Left cardiac atrium (tissue), 4 donors: Measurements from ENCODE around the gene ZEB1. TPM values are rescaled to one million over a fixed set of nuclear protein-coding genes. Genes with fewer than 3 reads are reported as not detected.
"Not testable (repeated sequence)": the region's sequence is repeated elsewhere in the genome, so short reads cannot be mapped to it uniquely, and the experiment has no call there.

Experiments
- ATAC-seq, 2 donors: fragments of 200-7000 bp; cut with Tn5 transposase; one replicate each; pipeline ENCODE4 v1.9.1; 2020; ENCODE audit warnings: mild to moderate bottlenecking in 2 of 2, moderate library complexity in 2 of 2
- DNase-seq: peaks from one replicate; pipeline ENCODE4 v3.0.0-alpha.2; 2020
- intact Hi-C, 2 donors: fragments of 100-400 bp; cut with DNase I; formaldehyde crosslinking; loops; one replicate each; pipeline versions ENCODE4 v1.14.1 to v1.15.1; 2022 to 2023
- total RNA-seq, 2 donors: library from RNA; stranded (reverse); fragmentation: NEBNext Ultra II Directional; extraction: Animal tissue kit (Norgen Biotek cat#: 25700); gene quantifications; one replicate each; pipeline ENCODE4 v1.2.1, GENCODE V29; 2021
- donor health status: DM: no; HTN: yes; CAD: no.
- donor health status: DM: no; HTN: yes; CAD: no; lungs with severe emphysema.
- donor health status: DM: yes; HTN: yes; CAD: no.
- donor health status: Dilated cardiomyopathy.

ZEB1 gene
- total RNA-seq, 2 donors from 2014 or later, result 63.7 to 74.7 TPM

GRCh38 chr10:31359979-31360378, 41.0 kb downstream of the ZEB1 start:
- intact Hi-C loops, result no loop called here
- DNase-seq (no peak), ATAC-seq (no peak)

DNA sequence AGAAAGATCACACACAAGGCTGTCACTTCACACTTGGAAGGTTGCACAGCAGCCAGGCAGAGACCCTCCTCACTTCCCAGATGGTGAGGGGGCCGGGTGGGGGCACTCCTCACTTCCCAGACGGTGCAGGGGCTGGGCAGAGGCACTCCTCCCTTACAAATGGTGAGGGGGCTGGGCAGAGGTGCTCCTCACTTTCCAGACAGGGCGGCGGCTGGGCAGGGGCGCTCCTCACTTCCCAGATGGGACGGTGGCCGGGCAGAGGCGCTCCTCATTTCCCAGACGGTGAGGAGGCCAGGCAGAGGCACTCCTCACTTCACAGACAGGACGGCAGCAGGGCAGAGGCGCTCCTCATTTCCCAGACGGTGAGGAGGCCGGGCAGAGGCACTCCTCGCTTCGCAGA, 42.5 kb downstream of the ZEB1 start:
- DNase-seq, ATAC-seq, intact Hi-C loops: not testable (repeated sequence)

GRCh38 chr10:31362023-31362641, 43.1 kb downstream of the ZEB1 start:
- intact Hi-C loops, result no loop called here
- DNase-seq (no peak), ATAC-seq (no peak)

GRCh38 chr10:31363696-31364095, 44.7 kb downstream of the ZEB1 start:
- DNase-seq, intact Hi-C loops, ATAC-seq: not testable (repeated sequence)

GRCh38 chr10:31364238-31364637, 45.2 kb downstream of the ZEB1 start:
- ATAC-seq, intact Hi-C loops, DNase-seq: not testable (repeated sequence)

- intact Hi-C loops, result no loop called here
- DNase-seq, result no peak
- no peak for ATAC-seq
These were observed 47.7 kb downstream of the ZEB1 start for GRCh38 chr10:31366703-31367102.

GRCh38 chr10:31368724-31369123, 49.7 kb downstream of the ZEB1 start:
- intact Hi-C loops, result no loop called here
- DNase-seq (no peak), ATAC-seq (no peak)

GRCh38 chr10:31372439-31372838, 53.4 kb downstream of the ZEB1 start:
- ATAC-seq (no peak), DNase-seq (no peak)
- intact Hi-C loops, result no loop called here

DNA sequence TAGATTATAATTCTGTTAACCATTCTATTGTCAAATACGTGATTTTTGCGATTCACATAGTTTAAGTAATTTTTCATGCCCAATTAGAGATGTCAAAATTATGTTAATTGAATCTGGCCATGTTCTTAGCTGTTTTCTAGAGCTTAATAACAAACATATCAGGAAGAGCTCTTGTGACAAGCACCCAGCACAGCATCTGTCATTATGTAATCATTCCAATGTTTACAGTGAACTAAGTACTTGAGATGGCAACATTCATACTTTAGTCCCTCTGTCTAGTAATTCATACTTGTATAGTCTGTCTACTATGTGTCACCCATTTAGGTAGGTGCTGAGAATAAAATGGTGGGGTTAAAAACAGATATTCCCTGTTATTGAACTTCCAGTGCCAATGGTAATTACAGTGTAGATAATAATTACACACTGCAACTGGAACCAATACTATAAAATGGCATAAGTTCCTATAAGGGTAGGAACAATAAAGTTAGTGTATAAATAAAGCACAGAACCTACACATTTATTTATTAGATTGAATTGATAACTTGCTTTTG, 55.2 kb downstream of the ZEB1 start:
- DNase-seq (no peak), ATAC-seq (no peak)
- intact Hi-C loops, result no loop called here

GRCh38 chr10:31381171-31381570, 62.2 kb downstream of the ZEB1 start:
- intact Hi-C loops, result no loop called here
- ATAC-seq (no peak), DNase-seq (no peak)

GRCh38 chr10:31381766-31382316, 62.8 kb downstream of the ZEB1 start:
- DNase-seq, result no peak
- ATAC-seq, result no peak
- intact Hi-C loops, result no loop called here

DNA sequence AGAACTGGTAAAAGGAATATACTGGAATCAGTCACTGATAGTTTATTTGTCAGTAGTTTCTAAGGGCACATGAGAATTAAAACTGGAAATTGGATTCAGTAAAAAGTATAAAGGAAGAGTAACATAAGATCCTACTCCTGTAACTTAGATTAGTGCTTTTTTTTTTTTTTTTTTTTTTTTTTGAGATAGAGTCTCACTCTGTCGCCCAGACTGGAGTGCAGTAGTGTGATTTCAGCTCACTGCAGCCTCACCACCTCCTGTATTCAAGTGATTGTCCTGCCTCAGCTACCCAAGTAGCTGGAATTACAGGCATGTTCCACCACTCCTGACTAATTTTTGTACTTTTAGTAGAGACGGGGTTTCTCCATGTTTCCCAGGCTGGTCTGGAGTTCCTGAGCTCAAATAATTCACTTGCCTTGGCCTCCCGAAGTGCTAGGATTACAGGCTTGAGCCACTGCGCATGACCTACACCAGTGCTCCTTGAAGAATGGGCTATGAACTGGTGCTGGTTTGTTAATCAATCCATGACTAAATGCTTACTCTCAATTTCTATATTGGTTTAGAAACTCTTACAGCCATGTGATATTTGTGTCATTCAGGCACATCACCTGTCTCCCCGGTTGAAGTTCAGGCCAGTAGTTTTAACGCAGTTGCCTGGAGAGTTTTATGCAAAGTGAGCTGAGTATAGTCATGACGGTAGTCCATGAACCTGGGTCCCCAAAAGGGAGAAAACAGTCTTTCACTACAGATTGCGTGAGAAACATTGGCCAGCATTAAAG, 65.0 kb downstream of the ZEB1 start:
- DNase-seq, result no peak
- no peak for ATAC-seq
- intact Hi-C loops, result no loop called here

DNA sequence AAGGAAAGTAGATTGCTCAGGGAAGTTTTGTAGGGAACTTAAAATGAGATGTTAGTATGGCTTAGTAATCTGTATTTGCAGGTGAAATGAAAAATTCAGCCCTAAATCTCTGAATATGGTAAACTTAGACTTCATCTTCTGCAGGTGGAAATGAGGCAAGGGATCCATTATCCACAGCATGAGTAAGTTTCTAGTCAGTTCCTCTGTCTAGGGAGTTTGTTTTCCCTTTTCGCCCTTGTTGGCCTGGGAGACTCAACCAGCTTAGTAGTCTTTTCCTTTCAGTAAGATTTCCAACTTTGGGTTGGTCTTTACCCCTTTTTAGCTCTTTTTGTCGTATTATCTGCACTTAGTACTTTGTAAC, 65.6 kb downstream of the ZEB1 start:
- DNase-seq, result no peak
- intact Hi-C loops, result no loop called here
- ATAC-seq, result no peak

GRCh38 chr10:31390804-31391203, 71.8 kb downstream of the ZEB1 start:
- ATAC-seq (no peak), DNase-seq (no peak)
- intact Hi-C loops, result no loop called here

DNA sequence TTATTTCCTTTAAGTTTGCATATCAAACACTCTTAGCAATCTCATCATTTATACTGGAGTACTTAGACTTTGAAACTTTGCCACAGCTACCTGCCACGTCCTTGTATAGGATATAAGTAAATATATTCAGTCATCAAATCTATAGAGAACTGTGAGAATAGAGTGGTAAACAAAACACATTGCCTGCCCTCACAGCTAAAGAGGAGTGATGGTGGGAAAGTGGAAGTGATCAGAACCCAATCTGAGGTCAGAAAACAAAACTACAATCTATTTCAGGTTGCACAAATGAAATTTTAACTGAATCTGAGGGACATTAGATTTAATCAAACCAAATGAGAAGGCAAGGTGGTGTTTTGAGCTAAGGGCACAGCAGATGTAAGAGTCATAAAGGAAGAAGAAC, 74.8 kb downstream of the ZEB1 start:
- intact Hi-C loops, result no loop called here
- ATAC-seq (no peak), DNase-seq (no peak)

- intact Hi-C loops, result no loop called here
- no peak for DNase-seq
- peak; percentile 60 to 69 for ATAC-seq
These were observed 76.7 kb downstream of the ZEB1 start for GRCh38 chr10:31395695-31396094.

DNA sequence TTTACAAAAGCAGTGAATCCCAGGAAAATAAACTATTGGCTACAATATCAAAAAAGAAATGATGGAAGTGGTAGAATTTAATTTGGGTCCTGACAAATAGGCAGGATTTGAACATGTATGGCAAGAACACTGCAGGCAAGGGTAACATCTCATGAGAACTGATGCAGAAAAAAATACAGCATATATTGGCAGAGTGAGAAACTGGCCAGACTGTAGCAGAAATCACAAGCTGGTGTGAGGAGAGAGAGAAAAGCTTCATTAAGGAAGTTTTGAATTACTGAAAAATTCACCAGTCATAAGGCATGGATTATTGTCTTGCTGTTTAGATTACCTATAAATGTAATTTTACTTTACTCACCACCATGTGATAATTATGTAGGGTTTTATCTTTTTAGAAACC, 77.4 kb downstream of the ZEB1 start:
- ATAC-seq, result no peak
- intact Hi-C loops, result no loop called here
- DNase-seq, result no peak

- intact Hi-C loops, result no loop called here
- ATAC-seq, result no peak
- DNase-seq, result no peak
These were observed 78.8 kb downstream of the ZEB1 start for GRCh38 chr10:31397852-31398251.

DNA sequence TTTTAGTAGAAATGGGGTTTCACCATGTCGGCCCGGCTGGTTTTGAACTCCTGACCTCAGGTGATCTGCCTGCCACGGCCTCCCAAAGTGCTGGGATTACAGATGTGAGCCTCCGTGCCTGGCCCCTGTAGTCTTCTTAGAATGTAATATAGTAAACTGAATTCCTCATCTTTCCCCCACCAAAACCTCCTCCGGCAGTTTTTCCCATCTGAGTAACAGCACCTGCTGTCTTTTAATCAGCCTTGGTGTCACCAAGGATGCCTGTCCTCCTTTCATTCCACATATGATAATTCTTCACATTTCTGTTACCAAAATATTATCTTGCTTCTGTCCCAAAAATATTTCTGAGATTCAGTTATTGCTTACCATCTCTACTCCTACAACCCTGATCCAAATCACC, 80.2 kb downstream of the ZEB1 start:
- intact Hi-C loops, result no loop called here
- ATAC-seq (no peak), DNase-seq (no peak)

- DNase-seq (peak; percentile 32), ATAC-seq (peak; percentile 93 to 97)
- intact Hi-C loops, result no loop called here
These were observed 80.6 kb downstream of the ZEB1 start for GRCh38 chr10:31399631-31400030.
